Activated T-cell treated with anti-CD3 and anti-CD28 coated beads, Interleukin-2, amount 50 U/mL, for 1 hour (primary cell): ENCODE results near the gene NXN.
"Not testable (repeated sequence)": the region's sequence is repeated elsewhere in the genome, so short reads cannot be mapped to it uniquely, and the experiment has no call there.

Experiments
- DNase-seq: peaks from one replicate; pipeline ENCODE4 v3.0.0-alpha.2; 2020

The NXN gene

GRCh38 chr17:752002-752619, 227.5 kb downstream of the NXN start, which contains the start of gene GEMIN4:
GEMIN4 (minus strand) TSS chr17:752264; CDS start chr17:752142, 122 bp downstream.
- DNase-seq, result peak; percentile 100

- no peak for DNase-seq
Measured at GRCh38 chr17:751269-752001, 228.1 kb downstream of the NXN start.

- no peak for DNase-seq
Measured at GRCh38 chr17:750431-751037, 229.0 kb downstream of the NXN start.

- DNase-seq, result not testable (repeated sequence)
Measured at GRCh38 chr17:749359-749758, 230.2 kb downstream of the NXN start.
